ENCODE measurements around the gene SMAD3. TPM values are rescaled to one million over a fixed set of nuclear protein-coding genes. Genes with fewer than 3 reads are reported as not detected.

Gene SMAD3
- total and polyA plus RNA-seq, 10 of the 15 experiments (the other 5 are each of a cell fraction or from before 2014, with no cell fraction given): 5.6 to 43.2 (median 16.0) TPM

GRCh38 chr15:67101911-67102598 lies 36.7 kb downstream of the SMAD3 start (continued):
- TF ChIP-seq BRCA1 (IDR thresholded peaks at IDR 0.05; ENCODE audit: low read depth, low read length) (no peak), STAT3 (IDR thresholded peaks at IDR 0.05; ENCODE audit: low read depth, low read length) (peak; percentile 78; the same call in 1 of the 2 replicates), BCL11A (IDR thresholded peaks at IDR 0.05; ENCODE audit: low read depth, low read length) (peak; percentile 97), RELB (IDR thresholded peaks at IDR 0.05; ENCODE audit: low read depth) (peak; percentile 99), USF2 (IDR thresholded peaks at IDR 0.05; ENCODE audit: borderline replicate concordance, low read depth, low read length) (no peak; the same call in 1 of the 2 replicates), EED (IDR thresholded peaks at IDR 0.05; ENCODE audit: low read depth) (peak; percentile 99), RUNX3 (IDR thresholded peaks at IDR 0.05; ENCODE audit: low read length) (no peak), SRF (IDR thresholded peaks at IDR 0.05; ENCODE audit: low read depth in 2 of 2, low read length in 2 of 2) (0 out of 4 replicates have a peak, but pooled peaks of 1 of the 2 experiments have one; percentile 42), PAX5 (IDR thresholded peaks at IDR 0.05; ENCODE audit: borderline replicate concordance, low read depth, low read length) (peak; percentile 96), TCF12 (IDR thresholded peaks at IDR 0.05; ENCODE audit: low read depth, low read length) (peak; percentile 88), TBL1XR1 (IDR thresholded peaks at IDR 0.05; ENCODE audit: low read depth, low read length) (peak; percentile 99), SMAD5 (IDR thresholded peaks at IDR 0.05; ENCODE audit: low read depth) (0 out of 2 replicates have a peak, but pooled peaks have one; percentile 23), MXI1 (IDR thresholded peaks at IDR 0.05; ENCODE audit: low read depth, low read length) (0 out of 2 replicates have a peak, but pooled peaks have one; percentile 71), CHD1 (IDR thresholded peaks at IDR 0.05; ENCODE audit: low read depth, low read length) (no peak), PBX3 (IDR thresholded peaks at IDR 0.05; ENCODE audit: insufficient replicate concordance, low read depth, low read length) (peak; percentile 52), POLR2A (IDR thresholded peaks at IDR 0.05; ENCODE audit: low read depth, low read length) (no peak), BHLHE40 (IDR thresholded peaks at IDR 0.05; ENCODE audit: borderline replicate concordance in 1 of 2, low read depth in 2 of 2, low read length in 1 of 2) (peak; percentile 98 to 99), RCOR1 (conservative IDR thresholded peaks at IDR 0.05; ENCODE audit: low read depth, low read length) (0 out of 2 replicates have a peak, but pooled peaks have one; percentile 87), HDAC2 (IDR thresholded peaks at IDR 0.05) (no peak), HCFC1 (IDR thresholded peaks at IDR 0.05; ENCODE audit: low read length) (no peak), CHD2 (IDR thresholded peaks at IDR 0.05; ENCODE audit: borderline replicate concordance, low read depth, low read length) (peak; percentile 90), ETV6 (conservative IDR thresholded peaks at IDR 0.05 in 1 of 2, IDR thresholded peaks at IDR 0.05 in 1 of 2; ENCODE audit: borderline replicate concordance in 1 of 2, low read depth in 1 of 2) (peak in 1 of 2 experiments; percentile 95; a peak in 2 of 4 replicates), BACH1 (IDR thresholded peaks at IDR 0.05; ENCODE audit: borderline replicate concordance) (peak; percentile 96), MTA2 (IDR thresholded peaks at IDR 0.05; ENCODE audit: low read depth) (peak; percentile 99)
